Measurements from ENCODE around the gene SMIM8.

SMIM8 gene

DNA sequence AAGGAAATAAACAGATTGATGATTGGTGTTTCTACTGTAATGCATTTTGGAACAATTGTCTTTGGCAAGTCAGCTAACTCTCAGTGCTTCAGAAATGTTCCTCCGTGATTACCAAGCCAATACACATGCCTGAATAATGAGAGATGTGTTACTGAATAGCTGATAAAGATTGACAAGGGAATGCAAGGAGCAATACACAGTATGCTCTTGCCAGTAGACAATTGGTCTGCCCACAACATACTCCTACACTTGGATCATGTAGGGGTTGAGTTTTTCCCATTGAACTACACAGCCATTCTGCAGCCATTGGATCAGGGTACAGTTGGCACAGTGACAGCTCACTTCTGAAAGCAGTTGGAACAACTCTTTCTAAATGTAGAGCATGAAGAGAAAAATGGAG is 12.3 kb downstream of the SMIM8 start:
- peak; percentile 71 for DNase-seq (ENCODE audit: low spot score)

GRCh38 chr6:87336367-87336766 is 14.0 kb downstream of the SMIM8 start:
- no peak for DNase-seq (ENCODE audit: low spot score)

DNA sequence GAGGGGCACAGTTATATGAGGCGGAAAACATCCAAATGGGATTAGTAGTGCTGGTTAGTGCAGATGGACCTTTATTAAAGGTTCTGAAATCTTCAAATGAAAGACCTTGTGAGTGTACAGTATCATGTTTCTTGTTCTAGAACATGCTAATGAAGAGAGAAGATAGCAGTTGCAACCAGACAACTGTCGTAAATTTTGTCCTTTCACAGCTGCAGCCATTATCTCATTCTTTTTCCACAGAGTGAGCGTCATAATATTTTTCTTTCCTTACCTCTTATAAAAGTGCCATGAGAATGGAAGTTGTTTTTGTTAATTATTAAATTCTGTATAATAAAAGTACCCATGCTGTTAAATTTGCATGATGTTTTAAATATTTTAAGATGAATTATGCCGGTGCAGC is 17.8 kb downstream of the SMIM8 start:
- DNase-seq (ENCODE audit: low spot score): no peak

- no peak for DNase-seq (ENCODE audit: low spot score)
Measured at GRCh38 chr6:87341158-87341557, 18.8 kb downstream of the SMIM8 start.

GRCh38 chr6:87341899-87342298 is 19.5 kb downstream of the SMIM8 start:
- DNase-seq (ENCODE audit: low spot score): no peak

- no peak for DNase-seq (ENCODE audit: low spot score)
Measured at GRCh38 chr6:87342829-87343228, 20.4 kb downstream of the SMIM8 start.

- DNase-seq (ENCODE audit: low spot score): no peak
Measured at GRCh38 chr6:87344731-87345130, 22.3 kb downstream of the SMIM8 start, which contains the start of gene C6orf163. C6orf163 (plus strand) TSS chr6:87344813; CDS start chr6:87345100, 287 bp downstream.

- DNase-seq (ENCODE audit: low spot score): no peak
Measured at GRCh38 chr6:87346700-87347099, 24.3 kb downstream of the SMIM8 start.

DNA sequence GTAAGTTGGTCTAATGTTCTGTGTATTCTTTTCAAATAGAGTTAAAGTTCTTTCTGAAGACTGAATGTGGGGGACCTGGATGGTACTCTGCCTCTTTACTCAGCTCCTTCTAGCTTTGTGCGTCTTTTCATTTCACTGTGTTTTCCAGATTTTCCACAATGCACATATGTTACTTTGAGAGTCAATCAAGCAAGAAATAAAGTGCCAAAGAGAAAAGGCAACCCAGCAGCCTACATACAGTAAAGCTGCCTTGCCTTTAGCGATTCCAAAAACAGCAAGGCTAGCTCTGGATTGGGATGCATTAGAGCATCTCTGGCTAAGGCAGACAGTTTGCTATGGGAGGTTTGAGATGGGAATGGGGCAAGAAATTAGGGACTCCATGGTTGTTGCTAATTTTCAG is 27.5 kb downstream of the SMIM8 start:
- DNase-seq (ENCODE audit: low spot score): no peak

DNA sequence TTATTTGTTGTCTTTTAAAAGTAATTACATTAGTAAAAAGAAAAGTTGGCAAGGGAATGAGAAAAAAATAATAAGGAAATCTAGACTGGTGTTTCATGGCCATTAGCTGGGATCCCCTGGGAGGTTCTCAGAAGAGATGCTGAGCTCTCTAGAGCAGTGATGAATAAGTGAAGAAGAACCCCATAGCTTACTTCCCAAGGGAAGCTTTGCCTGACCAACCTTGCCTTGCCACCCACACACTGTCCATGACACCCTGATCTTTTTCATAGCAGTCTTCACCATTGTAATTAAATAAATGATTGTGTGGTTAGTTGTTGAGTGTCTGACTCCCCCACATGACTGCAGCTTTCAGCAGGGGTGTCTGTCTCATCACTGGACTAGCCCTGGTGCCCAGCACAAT is 28.1 kb downstream of the SMIM8 start:
- DNase-seq (ENCODE audit: low spot score): no peak

GRCh38 chr6:87351583-87351982 is 29.2 kb downstream of the SMIM8 start:
- no peak for DNase-seq (ENCODE audit: low spot score)

DNA sequence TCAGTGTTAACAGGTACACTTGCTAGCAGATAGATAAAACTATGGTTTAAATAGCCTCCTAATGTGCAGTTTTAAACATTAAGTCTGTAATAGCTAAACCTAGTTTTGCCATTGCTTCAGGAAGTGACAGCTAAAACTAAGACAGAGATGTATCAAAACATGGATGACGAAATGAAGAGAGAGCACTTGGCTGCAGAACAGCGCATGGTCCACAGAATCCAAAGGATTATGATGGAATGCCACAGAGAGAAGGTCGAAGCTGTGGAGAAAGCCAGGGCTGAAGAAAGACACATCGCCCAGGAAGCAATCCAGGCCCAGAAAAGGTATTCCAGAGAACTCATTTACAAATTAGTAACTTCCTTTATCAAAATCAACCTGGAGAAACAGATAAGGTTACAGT is 33.8 kb downstream of the SMIM8 start:
- DNase-seq (ENCODE audit: low spot score): no peak

DNA sequence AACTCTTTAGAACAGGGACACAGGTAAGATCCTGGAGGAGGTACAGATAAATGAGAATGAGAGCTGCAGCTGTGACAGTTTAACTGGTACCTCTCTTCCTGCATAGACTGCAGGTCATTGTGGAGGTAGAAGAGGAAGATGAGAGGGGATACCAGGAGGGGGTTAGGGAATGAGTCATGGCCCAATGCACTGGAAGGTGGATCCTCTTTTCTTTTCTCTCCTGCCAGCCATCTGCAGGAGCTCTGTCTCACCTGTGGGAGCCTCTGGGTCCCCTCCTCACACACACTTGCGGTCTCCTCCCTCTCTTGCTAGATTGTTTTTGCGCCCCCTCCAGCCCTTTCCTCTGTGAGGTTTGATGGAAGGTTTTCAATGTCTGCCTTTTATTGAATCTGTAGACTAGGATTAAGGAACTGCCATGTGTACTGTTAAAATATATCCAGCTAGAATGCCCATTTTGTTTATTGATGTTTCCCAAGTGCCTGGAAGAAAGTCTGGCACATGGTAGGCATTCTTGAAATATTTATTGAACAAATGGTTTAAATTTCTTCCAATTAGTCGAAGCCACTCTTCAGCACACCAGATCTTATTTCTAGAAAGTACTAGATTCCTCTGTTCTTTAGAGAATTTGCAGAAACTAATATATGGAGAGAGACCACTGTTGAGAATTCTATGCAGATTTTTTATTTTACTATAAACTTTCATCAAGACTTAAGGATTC is 35.2 kb downstream of the SMIM8 start:
- peak; percentile 5 for DNase-seq (ENCODE audit: low spot score)

- DNase-seq (ENCODE audit: low spot score): no peak
Measured at GRCh38 chr6:87364602-87365252, 42.3 kb downstream of the SMIM8 start.

- DNase-seq (ENCODE audit: low spot score): no peak
Measured at GRCh38 chr6:87366072-87366827, 43.9 kb downstream of the SMIM8 start.

DNA sequence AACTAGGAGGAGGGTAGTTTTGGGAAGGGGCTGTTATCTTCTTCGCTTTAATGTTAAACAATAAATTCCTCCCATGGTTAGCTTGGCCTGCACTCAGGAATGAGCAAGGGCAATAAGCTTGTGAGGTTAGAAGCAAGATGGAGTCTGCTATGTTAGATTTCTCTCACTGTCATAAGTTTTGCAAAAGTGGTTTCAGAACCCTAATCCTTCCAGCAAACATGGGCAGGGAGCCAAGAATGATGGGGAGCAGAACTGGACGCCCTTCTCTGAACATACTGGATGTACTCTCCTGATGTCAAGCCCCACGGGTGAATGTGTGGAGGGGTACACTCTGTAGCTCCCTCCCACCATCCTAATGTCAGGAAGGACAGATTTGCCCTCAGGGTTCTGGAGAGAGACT is 44.5 kb downstream of the SMIM8 start:
- DNase-seq (ENCODE audit: low spot score): no peak

DNA sequence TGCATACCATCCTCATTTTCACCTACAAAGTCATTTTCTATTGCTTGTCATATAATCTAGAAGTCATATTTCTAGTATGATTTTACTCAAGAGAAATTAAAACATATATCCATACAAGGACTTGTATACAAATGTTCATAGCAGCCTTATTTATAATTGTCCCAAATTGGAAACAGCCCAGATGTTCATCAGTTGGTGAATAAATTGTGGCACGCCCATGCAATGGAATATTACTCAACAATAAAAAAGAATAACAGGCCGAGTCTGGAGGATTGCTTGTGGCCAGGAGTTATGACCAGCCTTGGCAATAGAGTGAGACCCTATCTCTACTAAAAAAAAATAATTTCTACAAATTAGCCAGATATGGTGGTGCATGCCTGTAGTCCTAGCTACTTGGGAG is 51.0 kb downstream of the SMIM8 start:
- no peak for DNase-seq (ENCODE audit: low spot score)

- no peak for DNase-seq (ENCODE audit: low spot score)
Measured at GRCh38 chr6:87375315-87375714, 52.9 kb downstream of the SMIM8 start.

DNA sequence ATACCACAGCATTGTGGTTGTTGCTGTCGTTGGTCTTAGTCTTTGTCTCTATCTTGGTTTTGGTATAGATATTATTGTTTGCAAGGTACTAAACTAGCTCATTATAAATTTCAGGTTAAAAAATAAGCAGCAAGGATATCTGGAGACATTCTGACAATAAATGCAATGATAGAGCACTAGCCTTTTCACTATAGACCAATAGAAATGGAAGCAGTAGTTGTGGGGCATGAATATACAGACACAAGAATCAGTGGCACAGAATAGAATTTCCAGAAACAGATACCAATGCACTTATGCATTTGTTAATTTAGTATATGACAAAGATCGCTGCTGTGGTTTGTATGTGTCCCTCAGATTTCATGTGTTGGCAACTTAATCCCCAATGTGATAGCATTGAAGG is 54.3 kb downstream of the SMIM8 start:
- no peak for DNase-seq (ENCODE audit: low spot score)

GRCh38 chr6:87378947-87379346 is 56.6 kb downstream of the SMIM8 start:
- DNase-seq (ENCODE audit: low spot score): no peak

DNA sequence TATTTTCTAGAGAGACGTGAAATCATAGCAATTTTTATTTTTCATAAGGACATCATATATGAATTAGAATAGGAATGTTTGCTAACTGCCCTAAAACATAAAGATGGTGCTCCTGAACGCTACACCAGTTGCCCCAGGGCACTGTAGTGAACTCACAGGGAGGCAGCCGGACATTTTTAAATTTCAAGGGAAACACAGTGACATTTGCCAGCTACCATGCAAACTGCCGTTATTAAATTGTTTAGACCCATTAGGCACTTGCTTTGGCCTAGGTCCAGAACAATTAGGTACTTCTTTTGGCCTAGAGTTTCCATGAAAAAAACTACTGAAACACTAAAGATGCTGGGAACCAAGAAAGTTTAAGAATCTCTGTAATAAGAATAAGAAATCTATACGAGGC is 60.5 kb downstream of the SMIM8 start:
- DNase-seq (ENCODE audit: low spot score): no peak

GRCh38 chr6:87384038-87384437 is 61.6 kb downstream of the SMIM8 start:
- DNase-seq (ENCODE audit: low spot score): no peak

DNA sequence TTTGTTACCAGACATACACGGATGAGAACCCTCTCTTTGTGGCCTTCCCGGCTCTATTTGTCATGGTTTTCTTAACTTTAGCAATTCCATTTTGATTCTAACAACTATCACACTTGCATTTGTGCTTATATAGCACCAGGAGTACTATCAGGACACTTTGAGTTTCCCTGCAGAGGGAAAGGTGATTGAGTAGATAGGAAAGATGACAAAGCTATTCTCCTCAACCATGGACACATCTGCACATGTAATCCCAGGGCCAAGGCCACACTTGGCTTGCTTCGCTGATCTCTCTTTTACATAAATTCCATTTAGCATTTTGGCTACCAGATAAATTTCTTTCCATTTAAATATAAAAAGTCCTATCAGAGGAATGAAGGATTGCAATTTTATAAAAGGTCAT is 62.1 kb downstream of the SMIM8 start:
- DNase-seq (ENCODE audit: low spot score): no peak

Data from AG08396 (cell line).